ENCODE data around the gene OVAAL. TPM values are rescaled to one million over a fixed set of nuclear protein-coding genes. Genes with fewer than 3 reads are reported as not detected.

The OVAAL gene
- total RNA-seq, 1 donor from 2014 or later, result 5.3 TPM

GRCh38 chr1:180519846-180520245 is 38.9 kb upstream of the OVAAL start:
- TF ChIP-seq CTCF (IDR thresholded peaks at IDR 0.05; ENCODE audit: borderline replicate concordance), result no peak
- no peak for DNase-seq
- H3K4me3 ChIP-seq, result no peak overlapping the region
- peaks cover 40% of the 10 kb centered on the region for H3K4me1 ChIP-seq
- H3K9me3 ChIP-seq (replicated peaks), result no peaks in the 10 kb centered on the region
- intact Hi-C loops (cut with micrococcal nuclease), result loop anchor here (5.0 kb wide), 1 partner anchor 342 kb away; no protein-coding TSS in a partner anchor
- H3K27ac ChIP-seq (replicated peaks), result peak overlapping the region; percentile 66
- no peaks in the 10 kb centered on the region for H3K27me3 ChIP-seq (ENCODE audit: low read depth)
- H3K36me3 ChIP-seq, result no peaks in the 10 kb centered on the region

- H3K27ac ChIP-seq (replicated peaks), result peak overlapping the region; percentile 14
Measured at GRCh38 chr1:180521474-180522212, 37.1 kb upstream of the OVAAL start.

GRCh38 chr1:180522213-180522515 is 36.6 kb upstream of the OVAAL start:
- intact Hi-C loops (cut with micrococcal nuclease), result no loop called here
- Histone ChIP-seq H3K27ac (replicated peaks) (peak overlapping the region; percentile 14), H3K36me3 (no peaks in the 10 kb centered on the region), H3K4me3 (no peak overlapping the region), H3K9me3 (replicated peaks) (no peaks in the 10 kb centered on the region), H3K27me3 (ENCODE audit: low read depth) (no peaks in the 10 kb centered on the region), H3K4me1 (peaks cover 51% of the 10 kb centered on the region)
- DNase-seq, result no peak
- TF ChIP-seq CTCF (IDR thresholded peaks at IDR 0.05; ENCODE audit: borderline replicate concordance), result no peak

More at GRCh38 chr1:180521474-180522212, 37.1 kb upstream of the OVAAL start:
- no peaks in the 10 kb centered on the region for H3K9me3 ChIP-seq (replicated peaks)
- no peaks in the 10 kb centered on the region for H3K36me3 ChIP-seq
- no peaks in the 10 kb centered on the region for H3K27me3 ChIP-seq (ENCODE audit: low read depth)
- no peak overlapping the region for H3K4me3 ChIP-seq
- no peak for TF ChIP-seq CTCF (IDR thresholded peaks at IDR 0.05; ENCODE audit: borderline replicate concordance)
- no peak for DNase-seq
- intact Hi-C loops (cut with micrococcal nuclease), result no loop called here
- peaks cover 46% of the 10 kb centered on the region for H3K4me1 ChIP-seq

GRCh38 chr1:180524160-180524914 is 34.4 kb upstream of the OVAAL start:
- intact Hi-C loops (cut with micrococcal nuclease), result no loop called here
- H3K9me3 ChIP-seq (replicated peaks), result no peaks in the 10 kb centered on the region
- TF ChIP-seq CTCF (IDR thresholded peaks at IDR 0.05; ENCODE audit: borderline replicate concordance), result no peak
- H3K27ac ChIP-seq (replicated peaks), result peak overlapping the region; percentile 41
- no peaks in the 10 kb centered on the region for H3K36me3 ChIP-seq
- H3K27me3 ChIP-seq (ENCODE audit: low read depth), result no peaks in the 10 kb centered on the region
- no peak for DNase-seq
- H3K4me3 ChIP-seq, result no peak overlapping the region
- H3K4me1 ChIP-seq, result peaks cover 70% of the 10 kb centered on the region

GRCh38 chr1:180524915-180525714 is 33.6 kb upstream of the OVAAL start:
- H3K4me3 ChIP-seq, result no peak overlapping the region
- no peak for TF ChIP-seq CTCF (IDR thresholded peaks at IDR 0.05; ENCODE audit: borderline replicate concordance)
- H3K4me1 ChIP-seq, result peaks cover 66% of the 10 kb centered on the region
- H3K27me3 ChIP-seq (ENCODE audit: low read depth), result no peaks in the 10 kb centered on the region
- no peaks in the 10 kb centered on the region for H3K9me3 ChIP-seq (replicated peaks)
- no peak for DNase-seq
- intact Hi-C loops (cut with micrococcal nuclease), result no loop called here
- no peaks in the 10 kb centered on the region for H3K36me3 ChIP-seq
- peak overlapping the region; percentile 41 for H3K27ac ChIP-seq (replicated peaks)

Measured in left ventricle myocardium inferior (tissue), 1 donor.